IMR-90 (cell line): ENCODE measurements around the gene RFX4. TPM values are rescaled to one million over a fixed set of nuclear protein-coding genes. Genes with fewer than 3 reads are reported as not detected.

Experiments
- ATAC-seq: fragments of 200-7000 bp; cut with Tn5 transposase; 2 replicates; pipeline ENCODE4 v1.9.1; 2020; ENCODE audit warnings: low read depth, mild to moderate bottlenecking, moderate library complexity
- BruUV-seq: library from RNA; stranded (reverse); fragments of 400-500 nt; replicated peaks from 2 replicates; lab custom pipeline; 2021; lab: Mats Ljungman, UMichigan
- CTCF ChIA-PET: fragments of 300-600 bp; formaldehyde crosslinking; extraction: SDS; loops from one replicate; lab custom pipeline; 2021; ENCODE audit warnings: antibody characterized with exemption; lab: Yijun Ruan, JAX
- POLR2A ChIA-PET: fragments of 300-600 bp; sonication (Branson Sonifier 250); formaldehyde crosslinking; loops from one replicate; lab custom pipeline; 2022; ENCODE audit warnings: antibody characterized with exemption; ENCODE audit not compliant: unreplicated experiment; lab: Charles Lee
- DNase-seq: peaks from one replicate; pipeline ENCODE4 v3.0.0; 2013
- H2AFZ ChIP-seq: replicated peaks from 2 replicates; pipeline ENCODE3; 2013; ENCODE audit warnings: low read length, mild to moderate bottlenecking; ENCODE audit not compliant: poor library complexity
- H2AK5ac ChIP-seq: 2 replicates; pipeline ENCODE4 v1.6.1; 2013; ENCODE audit warnings: low read depth, low read length, inconsistent platforms
- H2AK9ac ChIP-seq: replicated peaks from 2 replicates; pipeline ENCODE3; 2013; ENCODE audit warnings: mild to moderate bottlenecking, low read depth, low read length, moderate library complexity; ENCODE audit not compliant: poor library complexity
- H2BK120ac ChIP-seq: 2 replicates; pipeline ENCODE4 v1.6.1; 2013; ENCODE audit warnings: low read depth, low read length, inconsistent platforms
- H2BK15ac ChIP-seq: 3 replicates; pipeline ENCODE4 v1.6.1; 2013; ENCODE audit warnings: low read depth, low read length, inconsistent platforms
- H2BK20ac ChIP-seq: 2 replicates; pipeline ENCODE4 v1.6.1; 2013; ENCODE audit warnings: low read depth, mild to moderate bottlenecking, inconsistent platforms, low read length, moderate library complexity
- H2BK5ac ChIP-seq: 2 replicates; pipeline ENCODE4 v1.6.1; 2013; ENCODE audit warnings: mild to moderate bottlenecking, low read depth, low read length, inconsistent platforms; ENCODE audit not compliant: poor library complexity, severe bottlenecking
- H3K14ac ChIP-seq: replicated peaks from 2 replicates; pipeline ENCODE4 v1.6.1; 2013; ENCODE audit warnings: low read depth, low read length, inconsistent platforms
- H3K18ac ChIP-seq: 2 replicates; pipeline ENCODE4 v1.6.1; 2013; ENCODE audit warnings: low read depth, low read length, control low read depth
- H3K23ac ChIP-seq: 2 replicates; pipeline ENCODE4 v1.6.1; 2013; ENCODE audit warnings: low read depth, low read length, inconsistent platforms
- H3K27ac ChIP-seq: 2 replicates; pipeline ENCODE4 v1.5.1; 2013; ENCODE audit warnings: mild to moderate bottlenecking, control low read depth, low read length; ENCODE audit not compliant: insufficient read depth
- H3K27me3 ChIP-seq: 2 replicates; pipeline ENCODE4 v1.6.1; 2013; ENCODE audit warnings: low read length; ENCODE audit not compliant: control insufficient read depth, insufficient read depth
- H3K36me3 ChIP-seq: 2 replicates; pipeline ENCODE4 v1.6.1; 2013; ENCODE audit warnings: low read length, mixed read lengths; ENCODE audit not compliant: control insufficient read depth, insufficient read depth
- H3K4ac ChIP-seq: 2 replicates; pipeline ENCODE4 v1.6.1; 2013; ENCODE audit warnings: low read depth, low read length, inconsistent platforms
- H3K4me1 ChIP-seq: 2 replicates; pipeline ENCODE4 v1.6.1; 2013; ENCODE audit warnings: low read length, mixed read lengths; ENCODE audit not compliant: control insufficient read depth, insufficient read depth
- H3K4me2 ChIP-seq: 2 replicates; pipeline ENCODE4 v1.6.1; 2013; ENCODE audit warnings: low read depth, mild to moderate bottlenecking, control low read depth, low read length, moderate library complexity
- H3K4me3 ChIP-seq: 2 replicates; pipeline ENCODE4 v1.5.1; 2013; ENCODE audit warnings: low read depth, mild to moderate bottlenecking, control low read depth, low read length, moderate library complexity; ENCODE audit not compliant: insufficient read depth
- H3K56ac ChIP-seq: 2 replicates; pipeline ENCODE4 v1.6.1; 2013; ENCODE audit warnings: low read length, inconsistent platforms; ENCODE audit not compliant: insufficient read depth; ENCODE audit errors: extremely low read depth
- H3K79me1 ChIP-seq, 2 experiments: 2 replicates each; pipeline ENCODE4 v1.6.1; 2013; ENCODE audit warnings: low read length in 2 of 2, inconsistent platforms in 1 of 2, low read depth in 1 of 2
- H3K9ac ChIP-seq: 2 replicates; pipeline ENCODE4 v1.6.1; 2013; ENCODE audit warnings: low read depth, low read length, control low read depth
- H3K9me1 ChIP-seq: 2 replicates; pipeline ENCODE4 v1.6.1; 2013; ENCODE audit warnings: low read length, inconsistent platforms; ENCODE audit not compliant: insufficient read depth
- H3K9me3 ChIP-seq: 2 replicates; pipeline ENCODE4 v1.6.1; 2013; ENCODE audit warnings: low read length; ENCODE audit not compliant: control insufficient read depth, insufficient read depth
- H4K20me1 ChIP-seq: 2 replicates; pipeline ENCODE4 v1.6.1; 2013; ENCODE audit warnings: low read length, inconsistent platforms; ENCODE audit not compliant: insufficient read depth
- H4K5ac ChIP-seq: 2 replicates; pipeline ENCODE4 v1.6.1; 2013; ENCODE audit warnings: mild to moderate bottlenecking, low read depth, low read length, control low read depth
- H4K8ac ChIP-seq, 2 experiments: 2 replicates each; pipeline ENCODE4 v1.6.1; 2013; ENCODE audit warnings: low read depth in 2 of 2, low read length in 2 of 2, control low read depth in 1 of 2, inconsistent platforms in 1 of 2
- H4K91ac ChIP-seq: 2 replicates; pipeline ENCODE4 v1.6.1; 2013; ENCODE audit warnings: low read depth, low read length, inconsistent platforms; ENCODE audit not compliant: insufficient read depth
- RCOR1 ChIP-seq: IDR thresholded peaks from 2 replicates; pipeline ENCODE4 v1.6.1; 2012; ENCODE audit warnings: mild to moderate bottlenecking, low read length, improper control_type of control experiment; ENCODE audit not compliant: insufficient replicate concordance
- WGBS, 2 experiments: methylation state at CpG; one replicate each; pipeline versions ENCODE4 v1.1.5 to v1.1.7; 2013; ENCODE audit warnings: missing lambda C conversion rate in 2 of 2; ENCODE audit not compliant: insufficient read length in 1 of 2; ENCODE audit errors: extremely low coverage in 2 of 2; 5-methylcytosine and 5-hydroxymethylcytosine counted together
- dilution Hi-C: fragments of 300-500 bp; cut with HindIII; formaldehyde crosslinking; loops from one replicate; pipeline ENCODE4 v1.14.3; 2018; ENCODE audit warnings: low sequenced_read_pairs; ENCODE audit not compliant: unreplicated experiment
- in situ Hi-C: fragments of 300-500 bp; cut with MboI; formaldehyde crosslinking; loops from 3 replicates; pipeline ENCODE4 v1.14.3; 2019; ENCODE audit warnings: low sequenced_read_pairs, inconsistent platforms, mixed read lengths
- intact Hi-C: fragments of 100-400 bp; cut with micrococcal nuclease; formaldehyde crosslinking; loops from 2 replicates; pipeline ENCODE4 v1.10.0; 2022
- polyA plus RNA-seq, 3 experiments: library from polyadenylated mRNA; depleted of rRNA; stranded (reverse); fragments of >200 nt; gene quantifications; 2 replicates each; pipeline ENCODE4 v1.2.3, GENCODE V29; 2012; ENCODE audit warnings: low replicate concordance in 1 of 3
- total RNA-seq: library from RNA; depleted of rRNA; stranded (reverse); fragments of >200 nt; gene quantifications from 2 replicates; pipeline ENCODE4 v1.2.3, GENCODE V29; 2012

Gene RFX4
- total and polyA plus RNA-seq, 2 of the 4 experiments (the other 2 are of a cell fraction) = not detected

DNA sequence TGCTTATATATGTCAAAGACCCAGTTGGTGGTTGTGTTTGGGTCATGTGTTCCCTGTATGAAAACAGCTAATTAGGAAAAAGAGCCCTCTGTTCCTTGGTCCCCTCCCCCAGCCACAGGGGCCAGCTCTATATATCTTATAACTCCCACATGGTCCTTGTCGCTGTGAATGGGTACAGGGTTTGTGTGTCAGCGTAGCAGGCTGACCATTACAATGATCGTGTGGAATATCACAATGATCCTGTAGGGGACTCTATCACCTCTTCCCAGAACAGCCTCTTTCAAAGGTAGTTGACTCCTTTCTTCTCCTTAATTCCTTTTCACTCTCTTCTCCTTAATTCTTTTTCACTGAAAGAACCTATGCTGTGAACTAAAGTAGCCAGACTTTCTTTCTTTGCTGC lies 140.0 kb downstream of the RFX4 start:
- H4K20me1 ChIP-seq = no peaks in the 10 kb centered on the region
- no TSS peak for BruUV-seq
- intact Hi-C loops (no loop called here), dilution Hi-C loops (no loop called here), in situ Hi-C loops (no loop called here)
- H3K27ac ChIP-seq = no peak overlapping the region
- no peak overlapping the region for H2BK5ac ChIP-seq
- ChIA-PET CTCF (interaction anchor here (0.5 kb wide), 1 partner anchor 985 kb away, joined by 4 read pairs; no protein-coding TSS in a partner anchor), POLR2A (no interaction called here)
- no peak overlapping the region for H4K91ac ChIP-seq
- H3K27me3 ChIP-seq = peaks cover 3% of the 10 kb centered on the region; the same call in 1 of the 2 replicates
- no peak for TF ChIP-seq RCOR1
- H4K8ac ChIP-seq = no peak overlapping the region
- H3K36me3 ChIP-seq = no peaks in the 10 kb centered on the region
- no peak overlapping the region for H3K14ac ChIP-seq
- no peaks in the 10 kb centered on the region for H3K4me1 ChIP-seq
- no peak overlapping the region for H3K9ac ChIP-seq
- no peak overlapping the region for H2AFZ ChIP-seq
- H3K56ac ChIP-seq = no peak overlapping the region
- no peak overlapping the region for H2AK9ac ChIP-seq
- H3K4me2 ChIP-seq = no peak overlapping the region
- no peak overlapping the region for H2BK15ac ChIP-seq
- no peak overlapping the region for H2BK120ac ChIP-seq
- H3K18ac ChIP-seq = no peak overlapping the region
- no peak overlapping the region for H4K5ac ChIP-seq
- H3K9me1 ChIP-seq = no peaks in the 10 kb centered on the region
- H2AK5ac ChIP-seq = no peak overlapping the region
- ATAC-seq (no peak), DNase-seq (no peak)
- H3K79me1 ChIP-seq = no peaks in the 10 kb centered on the region
- no peak overlapping the region for H3K4me3 ChIP-seq
- WGBS, 2 experiments = no CpG with 5 or more reads among the region's 3 CpGs
- H2BK20ac ChIP-seq = no peak overlapping the region
- H3K4ac ChIP-seq = no peak overlapping the region
- H3K23ac ChIP-seq = no peak overlapping the region
- H3K9me3 ChIP-seq = no peaks in the 10 kb centered on the region
